HEK293 (cell line): ENCODE results near the gene BHLHE23.

Experiments
- CTCF ChIA-PET: fragments of 350-600 bp; formaldehyde crosslinking; extraction: SDS; loops from one replicate; lab custom pipeline; 2021; ENCODE audit warnings: antibody characterized with exemption; lab: Yijun Ruan, JAX
- POLR2A ChIA-PET: fragments of 300-600 bp; formaldehyde crosslinking; extraction: SDS; loops from one replicate; lab custom pipeline; 2020; ENCODE audit warnings: antibody characterized with exemption, inconsistent platforms; lab: Yijun Ruan, JAX
- H3K27ac ChIP-seq: fragments of 200-500 bp; sonication (Bioruptor generic); 2 replicates; pipeline ENCODE4 v1.5.1; 2014; ENCODE audit warnings: low read depth, low read length, control low read depth, inconsistent platforms; ENCODE audit errors: extremely low read depth
- H3K36me3 ChIP-seq, 2 experiments: fragments of 200-500 bp in 1 of 2; sonication (Bioruptor generic) in 1 of 2; 1 replicate in 1 of 2; 2 replicates in 1 of 2; pipeline ENCODE4 v1.5.1; 2014 to 2017; ENCODE audit warnings: inconsistent platforms in 2 of 2, low read length in 2 of 2; ENCODE audit not compliant: control insufficient read depth in 2 of 2, insufficient read depth in 1 of 2
- H3K4me1 ChIP-seq: fragments of 200-500 bp; sonication (Bioruptor generic); 2 replicates; pipeline ENCODE4 v1.5.1; 2014; ENCODE audit warnings: mild to moderate bottlenecking, low read length, inconsistent platforms; ENCODE audit not compliant: control insufficient read depth, insufficient read depth
- H3K4me3 ChIP-seq: 2 replicates; pipeline ENCODE4 v1.5.1; 2011; ENCODE audit warnings: low read depth, mild to moderate bottlenecking, control low read depth, low read length, moderate library complexity
- H3K9me3 ChIP-seq: fragments of 200-500 bp; sonication (Bioruptor generic); 2 replicates; pipeline ENCODE4 v1.5.1; 2014; ENCODE audit warnings: low read depth, low read length, inconsistent platforms; ENCODE audit not compliant: control insufficient read depth, insufficient read depth
- EGR2 ChIP-seq: fragments of 450-650 bp; formaldehyde crosslinking; IDR thresholded peaks from 2 replicates; pipeline ENCODE4 v1.5.1; 2016; ENCODE audit warnings: low read depth, missing biosample characterization, missing genetic modification characterization
- GLIS2 ChIP-seq: fragments of 450-650 bp; formaldehyde crosslinking; IDR thresholded peaks from 2 replicates; pipeline ENCODE4 v1.5.1; 2016; ENCODE audit warnings: missing biosample characterization, missing genetic modification characterization
- HIC1 ChIP-seq: fragments of 450-650 bp; formaldehyde crosslinking; IDR thresholded peaks from 2 replicates; pipeline ENCODE4 v1.5.1; 2016; ENCODE audit warnings: missing biosample characterization, missing genetic modification characterization
- HOXD13 ChIP-seq: sonication (generic); formaldehyde crosslinking; IDR thresholded peaks from 2 replicates; pipeline ENCODE4 v1.8.0; 2022; ENCODE audit warnings: missing genetic modification reagents, borderline replicate concordance
- OSR2 ChIP-seq: fragments of 450-650 bp; formaldehyde crosslinking; IDR thresholded peaks from 2 replicates; pipeline ENCODE4 v1.5.1; 2016; ENCODE audit warnings: missing biosample characterization, missing genetic modification characterization
- PATZ1 ChIP-seq: fragments of 450-650 bp; formaldehyde crosslinking; IDR thresholded peaks from 2 replicates; pipeline ENCODE4 v1.5.1; 2016; ENCODE audit warnings: missing biosample characterization, missing genetic modification characterization
- SP2 ChIP-seq: fragments of 450-650 bp; formaldehyde crosslinking; IDR thresholded peaks from 2 replicates; pipeline ENCODE4 v1.5.1; 2016; ENCODE audit warnings: missing biosample characterization, missing genetic modification characterization
- SP3 ChIP-seq: fragments of 450-650 bp; formaldehyde crosslinking; IDR thresholded peaks from 2 replicates; pipeline ENCODE4 v1.5.1; 2016; ENCODE audit warnings: missing biosample characterization, missing genetic modification characterization
- ZBTB20 ChIP-seq: fragments of 450-650 bp; formaldehyde crosslinking; IDR thresholded peaks from 2 replicates; pipeline ENCODE4 v1.5.1; 2016; ENCODE audit warnings: missing biosample characterization, missing genetic modification characterization
- ZFHX2 ChIP-seq: fragments of 450-650 bp; formaldehyde crosslinking; conservative IDR thresholded peaks from 2 replicates; pipeline ENCODE4 v1.5.1; 2016; ENCODE audit warnings: missing biosample characterization, missing genetic modification characterization
- ZFP69B ChIP-seq: fragments of 450-650 bp; formaldehyde crosslinking; IDR thresholded peaks from 2 replicates; pipeline ENCODE4 v1.5.1; 2016; ENCODE audit warnings: missing biosample characterization, missing genetic modification characterization
- ZIC2 ChIP-seq: fragments of 450-650 bp; formaldehyde crosslinking; IDR thresholded peaks from 2 replicates; pipeline ENCODE4 v1.5.1; 2016; ENCODE audit warnings: missing biosample characterization, missing genetic modification characterization
- ZNF10 ChIP-seq: fragments of 450-650 bp; formaldehyde crosslinking; IDR thresholded peaks from 2 replicates; pipeline ENCODE4 v1.5.1; 2017; ENCODE audit warnings: missing biosample characterization, missing genetic modification characterization
- ZNF26 ChIP-seq: fragments of 450-650 bp; formaldehyde crosslinking; IDR thresholded peaks from 2 replicates; pipeline ENCODE4 v1.5.1; 2016; ENCODE audit warnings: missing biosample characterization, missing genetic modification characterization
- ZNF391 ChIP-seq: fragments of 450-650 bp; formaldehyde crosslinking; IDR thresholded peaks from 2 replicates; pipeline ENCODE4 v1.5.1; 2016; ENCODE audit warnings: low read depth, missing biosample characterization, missing genetic modification characterization, borderline replicate concordance
- ZNF555 ChIP-seq: fragments of 450-650 bp; formaldehyde crosslinking; conservative IDR thresholded peaks from 2 replicates; pipeline ENCODE4 v1.5.1; 2017; ENCODE audit warnings: missing biosample characterization, mild to moderate bottlenecking, missing genetic modification characterization, inconsistent platforms
- ZNF561 ChIP-seq: fragments of 450-650 bp; IDR thresholded peaks from 2 replicates; pipeline ENCODE4 v1.5.1; 2018; ENCODE audit warnings: missing biosample characterization, missing genetic modification characterization, borderline replicate concordance
- ZNF600 ChIP-seq: fragments of 450-650 bp; formaldehyde crosslinking; IDR thresholded peaks from 2 replicates; pipeline ENCODE4 v1.5.1; 2016; ENCODE audit warnings: missing biosample characterization, missing genetic modification characterization
- ZNF610 ChIP-seq: fragments of 450-650 bp; formaldehyde crosslinking; IDR thresholded peaks from 2 replicates; pipeline ENCODE4 v1.5.1; 2016; ENCODE audit warnings: missing biosample characterization, missing genetic modification characterization, borderline replicate concordance
- ZNF654 ChIP-seq: fragments of 450-650 bp; formaldehyde crosslinking; IDR thresholded peaks from 2 replicates; pipeline ENCODE4 v1.5.1; 2016; ENCODE audit warnings: low read depth, missing biosample characterization, missing genetic modification characterization
- ZNF670 ChIP-seq: fragments of 450-650 bp; formaldehyde crosslinking; IDR thresholded peaks from 2 replicates; pipeline ENCODE4 v1.5.1; 2016; ENCODE audit warnings: missing biosample characterization, missing genetic modification characterization, low read depth
- ZNF791 ChIP-seq: fragments of 450-650 bp; formaldehyde crosslinking; IDR thresholded peaks from 2 replicates; pipeline ENCODE4 v1.5.1; 2016; ENCODE audit warnings: missing biosample characterization, missing genetic modification characterization
- ZNF792 ChIP-seq: fragments of 450-650 bp; formaldehyde crosslinking; IDR thresholded peaks from 2 replicates; pipeline ENCODE4 v1.5.1; 2016; ENCODE audit warnings: missing biosample characterization, missing genetic modification characterization
- TF ChIP-seq, protein P1 (sequence below): fragments of 450-650 bp; formaldehyde crosslinking; optimal IDR thresholded peaks from 2 replicates; pipeline ENCODE3; 2016; ENCODE audit warnings: missing biosample characterization, mild to moderate bottlenecking, missing genetic modification characterization

BHLHE23 gene

GRCh38 chr20:62972845-62973745 is 33.7 kb downstream of the BHLHE23 start:
- POLR2A ChIA-PET: interaction anchor here (0.6 to 0.9 kb wide), 2 partner anchors 36 to 83 kb away, joined by 3 read pairs; no protein-coding TSS in a partner anchor
- H3K36me3 ChIP-seq: no peaks in the 10 kb centered on the region
- TF ChIP-seq EGR2 (0 out of 2 replicates have a peak, but pooled peaks have one; percentile 2), ZNF791 (tag by site-specific recombination) (no peak), ZNF670 (tag by site-specific recombination) (no peak), ZFHX2 (peak; percentile 3; the same call in 1 of the 2 replicates), SP3 (tag by site-specific recombination) (0 out of 2 replicates have a peak, but pooled peaks have one; percentile 11), HIC1 (peak; percentile 53; the same call in 1 of the 2 replicates)
- TF ChIP-seq, all 188 proteins: peak for 4
- H3K9me3 ChIP-seq: no peaks in the 10 kb centered on the region
- H3K4me1 ChIP-seq: no peaks in the 10 kb centered on the region
- H3K27ac ChIP-seq: no peak overlapping the region
- CTCF ChIA-PET: interaction anchor here (0.6 to 1.6 kb wide), 23 partner anchors 10 to 736 kb away, joined by 3 to 30 read pairs (median 4); partner anchors contain the start of genes BHLHE23 and YTHDF1
- no peak overlapping the region for H3K4me3 ChIP-seq

- Histone ChIP-seq H3K9me3 (no peaks in the 10 kb centered on the region), H3K4me3 (no peak overlapping the region), H3K4me1 (no peaks in the 10 kb centered on the region), H3K36me3 (no peaks in the 10 kb centered on the region), H3K27ac (no peak overlapping the region)
- CTCF ChIA-PET: interaction anchor here (0.6 to 1.6 kb wide), 26 partner anchors 11 to 736 kb away, joined by 3 to 30 read pairs (median 4); partner anchors contain the start of genes BHLHE23 and YTHDF1
- POLR2A ChIA-PET: interaction anchor here (0.6 to 0.9 kb wide), 3 partner anchors 36 to 585 kb away, joined by 3 to 5 read pairs (median 3); partner anchors contain the start of gene RPS21
- TF ChIP-seq ZIC2 (tag by site-specific recombination) (peak; percentile 88), GLIS2 (tag by site-specific recombination) (peak; percentile 97), SP2 (0 out of 2 replicates have a peak, but pooled peaks have one; percentile 23), ZNF792 (tag by site-specific recombination) (no peak), ZNF610 (tag by site-specific recombination) (no peak; the same call in 1 of the 2 replicates), PATZ1 (peak; percentile 49; the same call in 1 of the 2 replicates), ZNF391 (tag by site-specific recombination) (0 out of 2 replicates have a peak, but pooled peaks have one; percentile 38), OSR2 (tag by site-specific recombination) (no peak), ZNF10 (tag by site-specific recombination) (no peak), ZNF654 (tag by site-specific recombination) (peak; percentile 80), ZNF555 (no peak), ZNF26 (tag by site-specific recombination) (no peak), ZFP69B (tag by site-specific recombination) (0 out of 2 replicates have a peak, but pooled peaks have one; percentile 17), ZFHX2 (peak; percentile 97), ZNF600 (tag by site-specific recombination) (peak; percentile 84), ZBTB20 (tag by site-specific recombination) (0 out of 2 replicates have a peak, but pooled peaks have one; percentile 24), ZNF561 (tag by site-specific recombination) (peak; percentile 47; the same call in 1 of the 2 replicates), HOXD13 (no peak)
- TF ChIP-seq, protein P1, sequence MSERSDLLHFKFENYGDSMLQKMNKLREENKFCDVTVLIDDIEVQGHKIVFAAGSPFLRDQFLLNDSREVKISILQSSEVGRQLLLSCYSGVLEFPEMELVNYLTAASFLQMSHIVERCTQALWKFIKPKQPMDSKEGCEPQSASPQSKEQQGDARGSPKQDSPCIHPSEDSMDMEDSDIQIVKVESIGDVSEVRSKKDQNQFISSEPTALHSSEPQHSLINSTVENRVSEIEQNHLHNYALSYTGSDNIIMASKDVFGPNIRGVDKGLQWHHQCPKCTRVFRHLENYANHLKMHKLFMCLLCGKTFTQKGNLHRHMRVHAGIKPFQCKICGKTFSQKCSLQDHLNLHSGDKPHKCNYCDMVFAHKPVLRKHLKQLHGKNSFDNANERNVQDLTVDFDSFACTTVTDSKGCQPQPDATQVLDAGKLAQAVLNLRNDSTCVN (tag by site-specific recombination): peak; percentile 82
Observed at GRCh38 chr20:62971950-62972844, 34.6 kb downstream of the BHLHE23 start.
